OCI-LY3 (cell line): ENCODE results near the gene PEPD.

Experiments
- EZH2phosphoT487 ChIP-seq: fragments of 200-600 bp; shearing (Covaris generic); IDR thresholded peaks from 2 replicates; pipeline ENCODE4 v1.6.1; 2018; ENCODE audit warnings: antibody characterized with exemption, mixed run types, low read depth
- TF ChIP-seq, protein P1 (sequence below): fragments of 200-600, 300-600 bp; sonication (generic); IDR thresholded peaks from 2 replicates; pipeline ENCODE4 v1.5.1; 2014; ENCODE audit warnings: antibody characterized with exemption, low read length, low read depth

DNA sequence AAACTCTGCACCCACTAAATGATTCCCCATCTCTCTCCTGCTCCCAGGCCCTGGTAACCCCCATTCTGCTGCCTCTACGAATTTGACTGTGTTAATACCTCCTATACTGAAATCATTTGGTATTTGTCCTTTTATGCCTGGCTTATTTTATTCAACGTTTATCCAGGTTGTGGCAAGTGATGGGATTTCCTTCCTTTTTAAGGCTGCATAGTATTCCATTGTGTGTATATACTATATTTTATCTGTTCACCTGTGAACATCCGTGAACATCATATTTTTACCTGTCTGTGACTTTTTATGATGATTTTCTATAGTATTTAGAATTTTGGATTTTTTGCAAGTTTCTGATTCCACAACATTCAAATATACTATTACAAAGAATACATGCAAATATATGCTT lies 162.0 kb downstream of the PEPD start:
- TF ChIP-seq, protein P1, sequence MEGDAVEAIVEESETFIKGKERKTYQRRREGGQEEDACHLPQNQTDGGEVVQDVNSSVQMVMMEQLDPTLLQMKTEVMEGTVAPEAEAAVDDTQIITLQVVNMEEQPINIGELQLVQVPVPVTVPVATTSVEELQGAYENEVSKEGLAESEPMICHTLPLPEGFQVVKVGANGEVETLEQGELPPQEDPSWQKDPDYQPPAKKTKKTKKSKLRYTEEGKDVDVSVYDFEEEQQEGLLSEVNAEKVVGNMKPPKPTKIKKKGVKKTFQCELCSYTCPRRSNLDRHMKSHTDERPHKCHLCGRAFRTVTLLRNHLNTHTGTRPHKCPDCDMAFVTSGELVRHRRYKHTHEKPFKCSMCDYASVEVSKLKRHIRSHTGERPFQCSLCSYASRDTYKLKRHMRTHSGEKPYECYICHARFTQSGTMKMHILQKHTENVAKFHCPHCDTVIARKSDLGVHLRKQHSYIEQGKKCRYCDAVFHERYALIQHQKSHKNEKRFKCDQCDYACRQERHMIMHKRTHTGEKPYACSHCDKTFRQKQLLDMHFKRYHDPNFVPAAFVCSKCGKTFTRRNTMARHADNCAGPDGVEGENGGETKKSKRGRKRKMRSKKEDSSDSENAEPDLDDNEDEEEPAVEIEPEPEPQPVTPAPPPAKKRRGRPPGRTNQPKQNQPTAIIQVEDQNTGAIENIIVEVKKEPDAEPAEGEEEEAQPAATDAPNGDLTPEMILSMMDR = no peak
- no peak for TF ChIP-seq EZH2phosphoT487
